ENCODE results near the gene TYW5. TPM values are rescaled to one million over a fixed set of nuclear protein-coding genes. Genes with fewer than 3 reads are reported as not detected.

Gene TYW5
- total RNA-seq, 1 experiment from 2014 or later, result 9.0 TPM

DNA sequence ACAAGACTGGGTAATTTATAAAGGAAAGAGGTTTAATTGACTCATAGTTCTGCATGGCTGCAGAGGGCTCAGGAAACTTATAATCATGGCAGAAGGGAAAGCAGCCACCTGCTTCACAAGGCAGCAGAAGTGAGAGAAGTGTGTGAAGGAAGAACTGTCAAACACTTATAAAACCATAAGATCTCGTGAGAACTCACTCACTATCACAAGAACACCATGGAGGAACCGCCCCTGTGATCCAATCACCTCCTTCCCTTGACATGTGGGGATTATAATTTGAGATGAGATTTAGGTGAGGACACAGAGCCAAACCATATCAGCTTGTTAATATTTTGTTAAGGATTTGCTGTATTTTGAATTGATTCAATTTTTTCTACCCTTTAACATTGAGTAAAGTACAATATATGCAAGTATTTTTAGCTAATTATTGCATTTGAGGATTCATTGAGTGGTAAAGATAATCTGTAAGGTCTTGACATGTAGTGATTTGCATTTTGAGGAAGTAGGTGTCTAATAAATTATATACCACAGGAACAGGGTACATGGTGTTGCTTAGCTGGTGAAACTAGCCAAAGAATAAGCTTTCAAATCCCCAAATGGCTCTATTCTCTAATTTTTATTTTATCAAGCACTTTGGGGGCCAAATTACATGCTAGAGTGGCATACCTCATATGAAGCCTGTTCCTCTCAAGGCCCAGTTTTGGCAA is 48.1 kb downstream of the TYW5 start:
- POLR2A ChIA-PET (ENCODE audit: unreplicated experiment), result interaction anchor here (0.6 kb wide), 1 partner anchor 57 kb away, joined by 6 read pairs; no protein-coding TSS in a partner anchor
- ATAC-seq (no peak), DNase-seq (no peak)
- BruUV-seq (replicated peaks), result no TSS peak
- no peaks in the 10 kb centered on the region for H3K9me2 ChIP-seq (replicated peaks; ENCODE audit: low read length)
- intact Hi-C loops (cut with micrococcal nuclease), result no loop called here
- H3K36me3 ChIP-seq (ENCODE audit: low read depth, low read length), result no peaks in the 10 kb centered on the region
- H3K27me3 ChIP-seq (ENCODE audit: low read length), result no peaks in the 10 kb centered on the region
- peaks cover 10% of the 10 kb centered on the region for H3K79me2 ChIP-seq (ENCODE audit: low read length)
- no peaks in the 10 kb centered on the region for H3F3A ChIP-seq (ENCODE audit: low read length, unreplicated experiment)
- H3K27ac ChIP-seq (ENCODE audit: low read length), result no peak overlapping the region
- H3K4me2 ChIP-seq (ENCODE audit: low read length), result no peak overlapping the region
- no peak overlapping the region for H3K9ac ChIP-seq (ENCODE audit: low read length)
- 0 out of 2 replicates have a peak, but pooled peaks cover 2% of the 10 kb centered on the region for H4K20me1 ChIP-seq (ENCODE audit: low read length)
- TF ChIP-seq, protein P1, sequence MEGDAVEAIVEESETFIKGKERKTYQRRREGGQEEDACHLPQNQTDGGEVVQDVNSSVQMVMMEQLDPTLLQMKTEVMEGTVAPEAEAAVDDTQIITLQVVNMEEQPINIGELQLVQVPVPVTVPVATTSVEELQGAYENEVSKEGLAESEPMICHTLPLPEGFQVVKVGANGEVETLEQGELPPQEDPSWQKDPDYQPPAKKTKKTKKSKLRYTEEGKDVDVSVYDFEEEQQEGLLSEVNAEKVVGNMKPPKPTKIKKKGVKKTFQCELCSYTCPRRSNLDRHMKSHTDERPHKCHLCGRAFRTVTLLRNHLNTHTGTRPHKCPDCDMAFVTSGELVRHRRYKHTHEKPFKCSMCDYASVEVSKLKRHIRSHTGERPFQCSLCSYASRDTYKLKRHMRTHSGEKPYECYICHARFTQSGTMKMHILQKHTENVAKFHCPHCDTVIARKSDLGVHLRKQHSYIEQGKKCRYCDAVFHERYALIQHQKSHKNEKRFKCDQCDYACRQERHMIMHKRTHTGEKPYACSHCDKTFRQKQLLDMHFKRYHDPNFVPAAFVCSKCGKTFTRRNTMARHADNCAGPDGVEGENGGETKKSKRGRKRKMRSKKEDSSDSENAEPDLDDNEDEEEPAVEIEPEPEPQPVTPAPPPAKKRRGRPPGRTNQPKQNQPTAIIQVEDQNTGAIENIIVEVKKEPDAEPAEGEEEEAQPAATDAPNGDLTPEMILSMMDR (conservative IDR thresholded peaks at IDR 0.05; ENCODE audit: low read depth, low read length), result no peak
- TF ChIP-seq EZH2phosphoT487 (IDR thresholded peaks at IDR 0.05; ENCODE audit: borderline replicate concordance, low read length) (no peak), EZH2 (IDR thresholded peaks at IDR 0.05; ENCODE audit: low read length, unreplicated experiment) (no peak)
- CTCF ChIA-PET, result no interaction called here
- no peak overlapping the region for H3K4me3 ChIP-seq (ENCODE audit: low read length)
- no peak overlapping the region for H2AFZ ChIP-seq (ENCODE audit: low read length)
- no peaks in the 10 kb centered on the region for H3K9me3 ChIP-seq (ENCODE audit: low read length)
- peaks cover 8% of the 10 kb centered on the region for H3K4me1 ChIP-seq (ENCODE audit: insufficient read depth, low read length)

DNA sequence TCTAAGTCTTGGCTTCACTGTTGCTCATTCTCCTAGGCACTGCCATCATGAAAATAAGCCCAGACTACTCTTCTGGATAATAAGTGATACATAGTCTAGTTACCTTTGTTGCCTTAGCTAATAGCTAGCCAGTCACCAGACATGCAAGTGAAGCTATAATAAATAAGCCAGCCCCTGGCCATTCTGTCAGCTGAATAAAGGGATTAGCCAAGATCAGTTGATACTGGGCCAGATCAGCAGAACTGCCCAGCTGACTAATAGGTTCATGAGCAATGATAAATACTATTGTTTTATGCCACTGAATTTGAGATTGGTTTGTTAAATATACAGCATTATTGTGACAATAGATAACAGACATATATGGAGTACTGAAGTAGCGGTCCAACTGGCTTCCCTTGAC is 52.2 kb downstream of the TYW5 start:
- Histone ChIP-seq H3K27ac (ENCODE audit: low read length) (no peak overlapping the region), H3K27me3 (ENCODE audit: low read length) (no peaks in the 10 kb centered on the region), H4K20me1 (ENCODE audit: low read length) (no peaks in the 10 kb centered on the region), H2AFZ (ENCODE audit: low read length) (no peak overlapping the region), H3K4me1 (ENCODE audit: insufficient read depth, low read length) (no peaks in the 10 kb centered on the region), H3F3A (ENCODE audit: low read length, unreplicated experiment) (no peaks in the 10 kb centered on the region), H3K9me3 (ENCODE audit: low read length) (no peaks in the 10 kb centered on the region), H3K4me2 (ENCODE audit: low read length) (no peak overlapping the region), H3K36me3 (ENCODE audit: low read depth, low read length) (no peaks in the 10 kb centered on the region), H3K9ac (ENCODE audit: low read length) (no peak overlapping the region), H3K79me2 (ENCODE audit: low read length) (no peaks in the 10 kb centered on the region), H3K4me3 (ENCODE audit: low read length) (no peak overlapping the region), H3K9me2 (replicated peaks; ENCODE audit: low read length) (no peaks in the 10 kb centered on the region)
- BruUV-seq (replicated peaks), result no TSS peak
- TF ChIP-seq, protein P1 (conservative IDR thresholded peaks at IDR 0.05; ENCODE audit: low read depth, low read length), result no peak
- no peak for TF ChIP-seq EZH2 (IDR thresholded peaks at IDR 0.05; ENCODE audit: low read length, unreplicated experiment)
- TF ChIP-seq EZH2phosphoT487 (IDR thresholded peaks at IDR 0.05; ENCODE audit: borderline replicate concordance, low read length), result no peak
- ChIA-PET POLR2A (ENCODE audit: unreplicated experiment) (no interaction called here), CTCF (no interaction called here)
- intact Hi-C loops (cut with micrococcal nuclease), result no loop called here
- DNase-seq (no peak), ATAC-seq (no peak)

DNA sequence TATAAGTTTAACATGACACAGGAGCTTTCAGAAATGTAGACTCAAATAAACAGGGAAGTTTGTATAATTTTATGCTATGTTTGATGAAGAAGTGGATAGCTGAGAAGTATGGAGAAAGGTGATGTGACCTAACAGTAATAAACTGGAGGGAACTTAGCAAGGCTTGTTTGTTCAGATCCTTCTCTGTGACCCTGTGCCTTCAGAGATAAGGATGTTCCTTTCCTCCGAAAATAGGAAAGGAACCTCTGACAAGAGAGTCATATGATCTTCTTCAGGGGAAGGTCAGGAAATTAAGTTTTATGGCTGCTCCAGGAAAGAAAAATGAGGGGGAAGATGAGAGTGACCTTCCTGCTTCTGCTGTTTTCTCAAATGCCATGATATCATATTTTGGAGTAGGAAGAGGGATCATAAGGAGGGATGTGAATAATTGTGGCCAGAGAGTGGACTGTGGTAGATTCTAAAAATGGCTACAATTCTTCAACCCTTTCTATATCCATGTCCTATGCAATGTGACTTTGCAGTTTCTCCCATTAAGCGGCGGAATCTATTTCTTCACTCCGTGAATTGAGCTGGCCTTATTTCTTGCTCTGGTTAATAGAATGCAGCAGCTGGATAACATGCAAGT is 52.7 kb downstream of the TYW5 start:
- ATAC-seq (no peak), DNase-seq (no peak)
- H2AFZ ChIP-seq (ENCODE audit: low read length), result no peak overlapping the region
- H3K9me2 ChIP-seq (replicated peaks; ENCODE audit: low read length), result no peaks in the 10 kb centered on the region
- H3K4me3 ChIP-seq (ENCODE audit: low read length), result no peak overlapping the region
- H3K27me3 ChIP-seq (ENCODE audit: low read length), result no peaks in the 10 kb centered on the region
- POLR2A ChIA-PET (ENCODE audit: unreplicated experiment), result no interaction called here
- H3K4me2 ChIP-seq (ENCODE audit: low read length), result no peak overlapping the region
- H3F3A ChIP-seq (ENCODE audit: low read length, unreplicated experiment), result no peaks in the 10 kb centered on the region
- no peaks in the 10 kb centered on the region for H4K20me1 ChIP-seq (ENCODE audit: low read length)
- intact Hi-C loops (cut with micrococcal nuclease), result no loop called here
- H3K4me1 ChIP-seq (ENCODE audit: insufficient read depth, low read length), result no peaks in the 10 kb centered on the region
- TF ChIP-seq, protein P1 (conservative IDR thresholded peaks at IDR 0.05; ENCODE audit: low read depth, low read length), result no peak
- TF ChIP-seq EZH2phosphoT487 (IDR thresholded peaks at IDR 0.05; ENCODE audit: borderline replicate concordance, low read length), result no peak
- no peak for TF ChIP-seq EZH2 (IDR thresholded peaks at IDR 0.05; ENCODE audit: low read length, unreplicated experiment)
- H3K79me2 ChIP-seq (ENCODE audit: low read length), result no peaks in the 10 kb centered on the region
- BruUV-seq (replicated peaks), result no TSS peak
- H3K27ac ChIP-seq (ENCODE audit: low read length), result no peak overlapping the region
- no peaks in the 10 kb centered on the region for H3K9me3 ChIP-seq (ENCODE audit: low read length)
- no peak overlapping the region for H3K9ac ChIP-seq (ENCODE audit: low read length)
- H3K36me3 ChIP-seq (ENCODE audit: low read depth, low read length), result no peaks in the 10 kb centered on the region
- CTCF ChIA-PET, result no interaction called here

Data from PC-3 (cell line).